GM18909 (cell line): ENCODE measurements around the gene TIMM13.

Source experiments
- ATAC-seq: cut with Tn5 transposase; IDR thresholded peaks from one replicate; pipeline ENCODE4 v1.9.1; 2021; ENCODE audit warnings: mild to moderate bottlenecking; ENCODE audit not compliant: unreplicated experiment, poor library complexity

TIMM13 gene

DNA sequence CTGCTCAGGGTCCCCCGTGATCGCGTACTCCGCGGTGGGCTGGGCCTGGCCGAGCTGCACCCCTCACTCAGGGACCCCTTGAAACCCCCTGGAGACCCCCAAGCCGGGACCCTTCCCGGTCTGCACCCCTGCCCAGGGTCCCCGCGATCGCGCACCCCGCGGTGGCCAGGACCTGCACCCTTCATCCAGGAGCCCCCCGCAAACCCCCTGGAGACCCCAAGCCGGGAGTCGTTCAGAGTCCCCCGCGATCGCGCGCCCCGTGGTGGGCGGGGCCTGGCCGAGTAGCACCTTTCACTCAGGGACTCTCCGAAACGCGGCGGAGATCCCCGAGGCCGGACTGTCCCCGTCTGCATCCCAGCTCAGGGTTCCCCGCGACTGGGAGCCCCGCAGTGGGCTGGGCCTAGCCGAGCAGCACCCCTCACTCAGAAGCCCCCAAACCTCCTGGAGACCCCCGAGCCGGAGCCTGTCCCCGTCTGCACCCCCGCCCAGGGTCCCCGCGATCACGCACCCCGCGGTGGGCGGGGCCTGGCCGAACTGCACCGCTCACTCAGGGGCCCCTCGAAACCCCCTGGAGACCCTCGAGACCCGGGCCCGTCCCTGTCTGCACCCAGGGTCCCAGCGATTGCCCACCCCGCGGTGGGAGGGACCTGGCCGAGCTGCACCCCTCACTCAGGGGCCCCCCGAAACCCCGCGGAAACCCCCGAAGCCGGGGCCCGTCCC is 28.6 kb upstream of the TIMM13 start:
- ATAC-seq, result peak; percentile 35

DNA sequence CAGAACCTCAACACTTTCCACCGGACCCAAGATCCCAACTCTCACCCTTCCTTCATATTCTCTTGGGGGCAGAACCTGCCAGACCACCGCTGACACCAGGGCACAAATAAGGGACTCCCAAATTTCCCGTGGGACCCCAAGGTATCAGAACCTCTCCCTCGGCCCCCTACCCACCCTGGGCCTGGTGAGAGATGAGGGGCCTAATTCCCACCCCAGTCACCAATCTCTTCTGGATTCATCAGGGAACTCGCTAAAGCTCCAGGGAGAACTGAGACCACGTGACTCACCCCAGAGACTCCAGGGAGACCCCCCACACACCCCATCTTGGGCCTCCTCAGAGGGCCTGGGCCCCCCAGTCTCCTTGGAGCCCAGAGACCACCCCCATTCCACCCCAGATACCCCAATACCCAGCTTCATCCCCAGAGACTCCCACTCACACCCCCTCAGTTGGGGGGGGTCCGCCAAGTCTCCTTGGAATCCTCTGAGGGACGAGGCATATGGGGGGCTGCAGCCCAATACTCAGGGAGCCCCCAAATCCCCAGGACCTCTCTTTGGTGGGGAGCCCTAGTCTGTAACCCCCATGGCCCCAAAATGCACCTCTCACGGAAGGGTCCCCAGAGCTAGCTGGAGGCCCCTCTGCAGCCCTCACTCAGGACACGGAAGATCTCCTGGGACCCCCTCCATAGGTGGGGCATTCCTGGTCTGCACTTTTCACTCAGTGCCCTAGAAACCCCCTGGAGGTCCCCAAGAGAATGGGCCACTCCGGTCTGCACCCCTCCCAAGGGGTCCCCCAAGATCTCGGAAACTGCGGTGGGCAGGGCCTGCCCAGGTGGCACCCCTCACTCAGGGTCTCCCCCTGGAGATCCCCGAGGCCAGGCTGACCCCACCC is 27.8 kb upstream of the TIMM13 start:
- no peak for ATAC-seq

DNA sequence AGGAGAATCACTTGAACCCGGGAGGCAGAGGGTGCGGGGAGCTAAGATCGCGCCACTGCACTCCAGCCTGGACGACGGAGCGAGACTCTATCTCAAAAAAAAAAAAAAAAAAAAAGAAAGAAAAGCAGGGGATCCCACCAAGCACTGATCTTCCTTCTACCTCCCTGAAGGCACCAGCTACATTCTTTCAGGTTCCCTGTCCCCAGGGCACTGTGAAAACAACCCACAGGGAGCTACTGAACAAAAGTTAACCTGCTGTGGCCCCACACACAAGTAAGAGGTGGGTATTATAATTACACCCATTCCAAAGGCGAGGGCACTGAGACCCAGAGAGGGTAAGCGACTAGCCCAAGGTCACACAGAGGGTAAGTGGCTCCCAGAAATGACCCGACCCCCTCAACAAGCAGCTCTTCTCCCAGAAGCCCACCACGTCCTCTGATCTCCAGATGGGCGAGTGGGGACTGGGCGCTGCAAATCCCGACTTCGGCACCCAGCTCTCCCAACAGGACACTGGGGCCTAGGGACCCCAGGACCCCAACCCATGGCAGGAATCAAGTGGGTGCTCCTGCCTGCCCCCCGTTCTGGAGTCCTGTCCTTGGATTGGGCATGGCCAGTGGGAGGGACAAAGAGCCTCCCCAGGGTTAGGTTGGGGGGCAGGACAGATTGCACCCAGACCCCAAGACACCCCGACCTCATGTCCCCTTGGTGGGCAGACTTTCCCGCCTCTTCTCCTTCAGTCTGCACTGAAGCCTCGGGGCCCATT is 27.0 kb upstream of the TIMM13 start:
- ATAC-seq, result no peak

DNA sequence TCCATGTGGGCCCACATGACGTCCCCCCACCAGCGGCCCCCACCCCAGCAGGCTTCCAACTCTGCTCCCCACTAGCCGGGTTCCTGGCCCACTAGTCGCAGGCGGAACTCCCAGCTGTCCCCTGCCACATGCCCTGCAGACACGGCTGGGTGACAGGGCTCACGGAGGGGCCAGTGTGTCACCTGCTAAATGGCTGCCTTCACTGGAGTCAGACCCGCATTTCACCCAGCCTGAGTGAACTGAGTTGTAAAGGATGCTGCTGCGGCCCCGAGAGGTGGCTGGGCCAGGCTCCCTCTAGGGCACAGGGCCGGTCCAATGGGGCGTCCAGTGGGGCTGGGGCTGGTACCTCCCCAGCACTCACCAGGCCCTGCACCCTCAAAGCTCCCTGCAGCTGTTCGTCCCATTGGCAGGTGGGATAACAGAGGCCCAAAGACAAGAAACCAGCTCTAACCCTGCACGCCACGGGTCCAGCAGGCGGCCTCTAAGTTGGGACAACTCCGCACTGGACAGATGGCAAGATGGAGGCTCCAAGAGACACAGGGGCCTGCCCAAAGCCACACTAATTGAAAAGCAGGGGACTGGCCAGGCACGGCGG is 26.1 kb upstream of the TIMM13 start:
- ATAC-seq, result no peak

DNA sequence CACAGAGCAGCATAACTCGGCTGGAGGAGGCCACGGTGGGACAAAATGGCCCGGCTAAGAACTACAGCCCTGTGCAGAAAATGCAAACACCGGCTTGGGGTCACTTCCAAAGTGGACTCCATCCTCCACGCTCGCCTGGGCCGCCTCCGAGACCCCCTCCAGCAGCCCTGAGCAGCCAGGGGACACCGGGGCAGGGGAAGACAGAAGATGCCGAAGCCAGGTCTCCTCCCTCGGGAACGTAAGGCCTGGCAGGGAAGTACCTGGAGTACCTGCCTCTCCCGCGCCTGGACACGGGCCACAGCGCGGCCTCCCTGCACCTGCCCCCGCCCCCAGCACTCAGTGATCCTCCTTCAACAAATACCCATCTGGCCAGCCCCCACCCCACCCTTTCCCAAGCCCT is 24.4 kb upstream of the TIMM13 start:
- no peak for ATAC-seq

DNA sequence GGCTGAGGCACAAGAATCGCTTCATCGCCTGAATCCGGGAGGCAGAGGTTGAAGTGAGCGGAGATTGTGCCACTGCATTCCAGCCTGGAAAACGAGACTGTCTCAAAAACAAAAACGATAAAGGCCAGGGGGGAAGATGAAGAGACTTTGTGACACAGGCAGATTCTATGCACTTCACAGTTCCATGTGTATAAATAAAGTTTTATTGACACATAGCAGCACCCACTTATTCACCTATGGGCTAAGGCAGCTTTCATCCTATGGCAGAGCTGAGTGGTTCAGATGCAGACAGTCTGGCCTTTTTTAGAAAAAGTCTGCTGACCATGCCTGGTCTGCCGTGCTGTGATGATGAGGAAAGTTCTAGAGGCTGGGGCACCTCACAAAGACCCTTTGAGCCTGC is 23.8 kb upstream of the TIMM13 start:
- no peak for ATAC-seq

DNA sequence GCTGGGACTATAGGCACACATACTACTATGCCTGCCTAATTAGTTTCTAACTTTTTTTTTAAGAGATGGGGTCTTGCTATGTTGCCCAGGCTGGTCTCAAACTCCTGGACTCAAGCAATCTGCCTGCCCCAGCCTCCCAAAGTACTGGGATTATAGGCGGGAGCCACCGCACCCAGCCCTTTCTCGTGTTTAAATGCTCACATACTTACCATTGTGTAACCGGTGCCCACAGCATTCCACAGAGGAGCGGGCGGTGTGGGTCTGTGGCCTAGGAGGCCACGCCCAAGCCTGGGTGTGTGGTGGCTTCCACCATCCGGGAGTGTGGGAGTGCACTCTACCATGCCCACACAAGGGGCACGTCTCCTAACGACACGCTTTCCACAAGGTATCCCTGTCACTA is 21.6 kb upstream of the TIMM13 start:
- no peak for ATAC-seq

DNA sequence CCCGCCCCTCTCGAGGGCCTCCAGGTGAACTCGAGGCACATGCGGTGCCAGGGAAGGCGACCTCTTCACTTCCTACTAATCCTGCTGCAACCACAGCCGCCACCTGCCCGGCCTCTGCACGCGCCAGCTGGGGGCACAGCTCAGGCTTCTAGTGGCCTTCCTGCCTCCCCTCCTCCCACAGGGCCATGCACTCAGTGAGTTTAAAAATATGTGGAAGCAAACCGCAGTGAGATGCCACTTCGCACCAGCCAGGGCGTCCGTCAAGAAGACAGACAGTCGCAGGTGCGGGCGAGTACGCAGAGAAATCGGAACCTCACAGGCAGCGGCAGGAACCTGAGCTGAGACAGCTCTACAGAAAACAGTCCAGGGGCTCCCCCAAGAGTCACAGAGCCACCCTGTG is 19.0 kb upstream of the TIMM13 start:
- ATAC-seq, result no peak

DNA sequence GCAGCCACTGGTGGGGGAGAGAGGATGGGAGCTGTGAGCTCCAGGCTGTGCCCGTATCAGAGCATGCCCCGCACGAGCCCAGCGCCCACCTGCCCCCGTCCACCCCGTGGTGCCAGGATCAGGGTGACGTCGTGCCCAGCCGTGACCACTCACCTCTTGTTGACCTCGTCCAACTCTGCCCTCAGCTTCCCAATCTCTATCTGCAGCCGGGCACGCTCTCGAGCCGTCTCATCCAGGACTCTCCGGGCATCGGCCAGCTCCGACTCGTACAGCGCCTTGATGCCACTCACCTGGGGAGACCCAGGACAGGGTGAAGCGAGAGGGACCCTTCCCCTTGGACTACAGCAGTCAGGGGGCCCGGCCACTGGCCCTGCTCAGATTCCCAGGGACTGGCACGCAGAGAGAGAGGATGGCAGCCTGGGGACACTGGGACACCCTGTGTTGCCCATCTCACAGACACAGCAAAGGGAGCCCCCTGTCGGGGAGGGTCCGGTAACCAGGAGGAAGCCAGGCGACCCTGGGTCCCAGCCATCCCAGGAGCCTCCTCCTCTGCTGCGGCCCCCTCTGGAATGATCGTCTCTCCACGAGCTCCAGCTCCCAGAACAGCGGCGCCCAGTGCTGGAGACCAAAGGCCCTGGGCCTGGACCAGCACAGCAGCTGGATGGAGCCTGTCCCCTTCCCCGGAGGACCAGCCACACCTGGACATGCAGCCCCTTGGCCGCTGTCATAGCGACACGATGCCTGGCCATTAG is 17.0 kb upstream of the TIMM13 start:
- no peak for ATAC-seq

DNA sequence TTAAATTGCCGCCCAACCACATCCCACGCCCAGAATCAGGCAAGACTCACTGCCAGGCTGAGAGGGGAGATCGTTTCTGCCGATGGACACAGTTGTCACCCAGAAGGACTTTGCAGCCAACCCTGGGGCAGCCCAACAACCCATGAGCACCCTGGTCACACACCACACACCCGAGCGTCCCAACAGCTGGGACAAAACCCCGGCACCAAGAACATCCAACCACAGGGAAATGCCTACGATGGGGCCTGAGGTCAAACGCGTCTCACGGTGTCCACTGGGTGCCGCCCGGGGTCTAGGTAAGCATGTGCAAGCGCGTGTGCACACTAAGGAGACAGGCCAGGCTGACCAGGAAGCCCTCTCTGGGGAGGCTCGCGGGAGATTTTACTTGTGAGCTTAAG is 16.4 kb upstream of the TIMM13 start:
- ATAC-seq, result no peak

DNA sequence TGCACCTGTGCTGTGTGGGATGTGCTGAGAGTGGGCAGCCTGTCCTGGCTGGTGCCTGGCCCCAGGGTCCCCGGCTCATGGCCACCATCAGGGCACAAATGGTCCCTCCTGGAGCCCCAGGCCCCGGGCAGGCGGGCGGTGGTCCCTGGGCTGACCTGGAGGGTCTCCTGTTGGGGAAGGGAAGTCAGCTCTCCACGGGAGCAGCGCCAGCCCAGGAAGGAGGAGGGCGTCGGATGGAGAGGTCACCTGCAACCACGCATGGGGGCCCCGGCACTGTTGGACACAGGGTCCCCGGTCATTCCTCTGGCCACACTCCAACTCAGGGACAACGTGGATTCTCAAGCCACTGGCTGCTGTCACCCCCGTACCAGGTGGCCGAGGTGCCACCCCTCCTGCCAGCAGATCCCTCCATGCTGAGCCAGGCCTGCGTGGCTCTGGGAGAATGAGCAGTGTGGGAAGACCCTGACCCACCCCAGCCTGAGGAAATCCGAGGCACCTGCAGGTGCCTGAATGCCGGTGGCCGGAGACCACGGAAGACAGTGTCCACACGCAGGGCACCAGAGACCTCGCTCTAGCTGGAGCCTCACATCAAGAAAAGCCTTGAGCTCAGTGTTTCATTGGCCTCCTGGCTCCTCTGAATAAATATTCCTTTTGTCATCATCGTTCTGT is 15.9 kb upstream of the TIMM13 start:
- ATAC-seq, result no peak

DNA sequence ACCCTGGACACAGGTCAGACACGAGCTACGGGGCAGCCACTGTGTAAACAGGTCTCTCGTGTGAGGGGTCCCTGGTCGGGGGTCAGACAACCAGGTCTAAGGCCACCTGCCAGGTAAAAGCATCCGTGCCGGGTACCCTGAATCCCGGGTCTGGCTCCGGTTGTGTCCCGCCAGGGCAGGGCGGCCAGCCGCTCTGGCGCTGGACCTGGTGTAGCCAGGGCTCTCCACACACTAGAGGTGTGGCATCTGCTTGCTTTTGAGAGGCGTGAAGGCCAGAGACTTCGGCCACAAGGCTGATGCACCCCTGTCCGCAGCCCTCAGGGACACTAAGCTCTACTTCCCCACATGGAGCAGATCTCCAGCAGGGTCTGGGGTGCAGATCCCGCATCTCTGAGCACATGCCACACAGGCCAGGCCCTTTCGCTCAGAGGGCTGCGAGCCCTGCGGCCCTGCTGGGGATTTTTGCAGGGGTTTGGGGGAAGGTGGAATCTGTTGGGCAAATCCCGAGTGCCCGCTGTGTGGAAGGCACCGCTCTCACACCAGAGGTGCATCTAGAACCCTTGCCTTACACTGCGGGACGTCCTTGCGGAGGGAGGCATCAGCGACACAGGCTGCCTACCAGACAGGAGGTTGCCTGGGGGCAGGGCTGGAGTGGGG is 13.8 kb upstream of the TIMM13 start:
- no peak for ATAC-seq

DNA sequence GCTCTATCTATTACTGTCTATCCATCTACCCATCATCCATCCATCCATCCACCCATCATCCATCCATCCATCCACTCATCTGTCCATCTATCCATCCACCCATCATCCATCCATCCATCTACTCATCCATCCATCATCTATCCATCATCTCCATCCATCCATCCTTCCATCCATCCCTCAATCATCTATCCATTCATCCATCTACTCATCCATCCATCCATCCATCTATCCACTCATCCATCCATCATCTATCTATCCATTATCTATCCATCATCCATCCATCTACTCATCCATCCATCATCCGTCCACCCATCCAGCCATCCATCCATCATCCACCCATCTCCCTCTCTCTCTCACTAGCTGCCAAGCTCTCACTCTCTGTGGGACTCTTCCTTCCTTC is 13.1 kb upstream of the TIMM13 start:
- no peak for ATAC-seq

DNA sequence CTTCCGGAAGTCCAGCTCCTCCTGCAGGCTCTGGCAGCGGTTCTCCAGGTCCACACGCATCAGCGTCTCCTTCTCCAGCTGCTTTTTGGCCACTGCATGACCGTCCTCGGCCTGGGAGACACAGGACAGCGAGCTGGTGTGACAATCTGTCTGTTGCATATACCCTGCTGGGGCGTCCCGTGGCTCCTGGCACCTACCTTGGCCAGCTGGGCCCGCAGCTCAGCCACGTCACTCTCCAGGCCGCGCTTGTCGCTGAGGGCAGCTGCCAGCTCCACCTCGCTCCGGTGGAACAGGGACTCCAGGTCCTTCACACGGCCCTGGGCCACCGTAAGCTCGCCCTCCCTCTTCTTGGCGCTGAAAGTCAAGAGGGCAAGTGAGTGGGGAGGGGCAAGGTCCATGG is 10.8 kb upstream of the TIMM13 start:
- no peak for ATAC-seq

DNA sequence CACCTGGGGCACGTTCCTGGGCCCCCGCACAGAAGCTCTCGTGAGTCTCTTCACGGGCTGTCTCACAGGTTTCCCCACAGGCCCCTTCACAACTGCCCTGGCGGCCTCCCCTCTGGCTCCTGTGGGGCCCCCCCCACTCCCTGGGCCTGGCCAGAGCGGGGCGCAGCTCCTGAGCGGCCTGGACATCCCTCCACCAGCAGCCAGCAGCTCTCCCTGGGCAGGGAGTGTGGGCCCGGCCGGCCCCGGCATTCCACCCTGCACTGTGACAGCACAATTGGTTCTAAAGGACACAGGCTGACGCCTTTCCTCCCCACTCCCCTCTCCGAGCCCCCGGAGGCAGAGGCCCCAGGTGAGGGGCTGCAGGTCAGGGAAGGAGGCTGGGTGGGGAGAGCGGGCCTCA is 9.5 kb upstream of the TIMM13 start:
- ATAC-seq, result no peak

DNA sequence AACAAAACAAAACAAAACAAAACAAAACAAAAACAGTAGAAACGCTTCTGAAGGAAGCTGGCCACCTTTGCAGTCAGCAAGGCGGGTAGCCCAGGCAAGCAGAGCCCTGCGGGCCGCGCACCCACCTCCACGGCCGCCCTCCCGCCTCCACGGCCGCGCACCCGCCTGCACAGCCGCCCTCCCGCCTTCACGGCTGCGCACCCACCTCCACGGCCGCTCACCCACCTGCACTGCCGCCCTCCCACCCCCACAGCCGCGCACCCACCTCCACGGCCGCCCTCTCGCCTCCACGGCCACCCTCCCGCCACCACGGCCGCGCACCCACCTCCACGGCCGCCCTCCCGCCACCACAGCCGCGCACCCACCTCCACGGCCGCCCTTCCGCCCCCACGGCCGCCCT is 9.0 kb upstream of the TIMM13 start:
- no peak for ATAC-seq

DNA sequence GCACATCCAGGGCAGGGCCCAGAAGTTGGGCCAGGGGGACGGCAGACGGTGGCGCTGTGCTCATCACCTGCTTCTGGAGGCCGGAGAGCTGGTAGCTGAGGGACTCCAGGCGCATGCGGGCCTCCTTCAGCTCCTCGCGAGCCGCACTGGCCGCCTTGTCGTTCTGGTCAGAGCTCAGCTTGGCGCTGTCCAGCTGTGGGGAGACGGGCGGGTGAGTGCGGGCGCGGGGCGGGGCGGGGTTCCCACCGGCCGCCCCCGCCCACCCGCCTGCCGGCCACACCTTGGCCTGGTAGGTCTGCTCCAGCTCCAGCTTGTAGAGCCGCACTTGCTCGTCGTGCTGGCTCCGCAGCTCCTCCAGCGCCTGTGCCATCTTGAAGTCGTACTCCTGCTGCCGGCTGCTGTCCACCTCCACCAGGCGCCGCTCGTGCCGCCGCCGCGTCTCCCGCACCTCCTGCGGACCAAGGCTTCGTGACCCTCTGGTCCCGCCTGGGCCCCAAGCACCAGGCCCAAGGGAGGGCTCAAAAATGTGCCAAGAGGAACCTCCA is 7.4 kb upstream of the TIMM13 start:
- ATAC-seq, result no peak

DNA sequence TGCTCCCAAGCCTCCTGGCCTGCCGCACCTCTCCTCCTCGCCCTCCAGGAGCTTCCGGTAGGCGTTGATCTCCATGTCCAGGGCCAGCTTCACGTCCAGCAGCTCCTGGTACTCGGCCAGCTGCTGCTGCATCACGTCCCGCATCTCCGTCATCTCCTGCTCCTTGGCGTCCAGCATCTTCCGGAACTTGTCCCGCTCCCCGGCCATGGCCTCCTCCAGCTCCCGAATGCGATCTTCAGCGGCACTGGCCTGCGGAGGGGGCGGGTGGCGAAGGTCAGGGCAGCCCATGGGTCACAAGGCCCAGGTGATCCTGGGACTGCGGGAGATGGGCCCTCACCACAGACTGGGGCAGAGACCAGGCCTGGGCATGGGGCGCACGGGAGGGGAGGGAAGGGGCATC is 6.9 kb upstream of the TIMM13 start:
- no peak for ATAC-seq

DNA sequence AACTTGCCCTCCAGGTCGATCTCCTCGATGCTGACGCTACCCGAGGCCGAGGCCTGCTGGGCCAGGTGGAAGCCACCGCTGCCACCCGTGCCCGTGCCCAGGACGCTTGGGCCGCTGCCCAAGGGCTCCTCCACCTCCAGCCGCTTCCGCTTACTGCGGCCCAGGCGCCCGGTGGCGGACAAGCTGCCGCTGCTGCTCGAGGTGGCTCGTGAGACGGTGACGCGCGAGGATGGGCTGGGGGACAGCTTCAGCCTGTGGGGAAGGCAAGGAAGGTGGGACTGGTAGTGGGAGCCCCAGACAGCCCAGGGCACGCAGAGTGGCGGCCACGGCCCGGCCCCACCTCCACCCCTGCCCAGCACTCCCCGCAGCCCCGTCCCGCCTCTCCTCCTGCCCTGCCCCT is 6.5 kb upstream of the TIMM13 start:
- ATAC-seq, result no peak
